ENCODE measurements around the gene RPL36.

DNA sequence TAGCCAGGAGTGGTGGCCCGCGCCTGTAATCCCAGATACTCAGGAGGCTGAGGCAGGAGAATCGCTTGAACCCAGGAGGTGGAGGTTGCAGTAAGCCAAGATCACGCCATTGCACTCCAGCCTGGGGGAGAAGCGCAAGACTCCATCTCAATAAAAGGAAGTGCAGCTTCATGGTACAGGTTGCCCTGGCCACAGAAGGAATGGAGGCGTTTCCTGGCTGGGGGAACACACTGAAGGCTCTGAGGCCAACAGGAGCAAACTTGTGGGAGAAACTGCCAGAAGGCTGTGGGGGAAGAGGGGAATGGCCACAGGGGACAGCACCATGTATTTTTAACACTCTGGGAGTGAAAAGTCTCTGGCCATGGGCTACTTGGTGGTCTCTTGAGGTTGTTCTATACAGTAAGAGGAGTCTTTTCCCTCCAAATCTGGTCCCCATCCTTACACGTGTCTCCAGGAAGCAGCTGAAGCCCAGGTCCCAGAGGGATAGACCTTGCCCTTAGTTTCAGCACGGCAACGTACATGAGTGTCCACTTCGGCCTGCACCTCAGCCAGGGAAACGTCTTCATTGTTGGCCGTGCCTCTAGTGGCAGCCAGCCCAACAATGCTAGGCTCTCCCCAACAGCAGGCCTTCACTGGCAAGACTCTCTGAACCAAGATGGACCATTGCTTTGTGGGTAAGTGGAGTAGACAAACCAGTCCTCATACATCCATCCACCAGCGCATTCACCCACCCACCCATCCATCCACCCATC, 17.2 kb upstream of the RPL36 start:
- TF ChIP-seq, protein P1, sequence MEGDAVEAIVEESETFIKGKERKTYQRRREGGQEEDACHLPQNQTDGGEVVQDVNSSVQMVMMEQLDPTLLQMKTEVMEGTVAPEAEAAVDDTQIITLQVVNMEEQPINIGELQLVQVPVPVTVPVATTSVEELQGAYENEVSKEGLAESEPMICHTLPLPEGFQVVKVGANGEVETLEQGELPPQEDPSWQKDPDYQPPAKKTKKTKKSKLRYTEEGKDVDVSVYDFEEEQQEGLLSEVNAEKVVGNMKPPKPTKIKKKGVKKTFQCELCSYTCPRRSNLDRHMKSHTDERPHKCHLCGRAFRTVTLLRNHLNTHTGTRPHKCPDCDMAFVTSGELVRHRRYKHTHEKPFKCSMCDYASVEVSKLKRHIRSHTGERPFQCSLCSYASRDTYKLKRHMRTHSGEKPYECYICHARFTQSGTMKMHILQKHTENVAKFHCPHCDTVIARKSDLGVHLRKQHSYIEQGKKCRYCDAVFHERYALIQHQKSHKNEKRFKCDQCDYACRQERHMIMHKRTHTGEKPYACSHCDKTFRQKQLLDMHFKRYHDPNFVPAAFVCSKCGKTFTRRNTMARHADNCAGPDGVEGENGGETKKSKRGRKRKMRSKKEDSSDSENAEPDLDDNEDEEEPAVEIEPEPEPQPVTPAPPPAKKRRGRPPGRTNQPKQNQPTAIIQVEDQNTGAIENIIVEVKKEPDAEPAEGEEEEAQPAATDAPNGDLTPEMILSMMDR (IDR thresholded peaks at IDR 0.05; ENCODE audit: borderline replicate concordance, extremely low read depth, low read length, poor library complexity, severe bottlenecking): no peak
- no peak for TF ChIP-seq EZH2 (IDR thresholded peaks at IDR 0.05; ENCODE audit: borderline replicate concordance, low read depth, low read length, severe bottlenecking)

Data from DND-41 (cell line).